Renal cortical epithelial cell (primary cell): Measurements from ENCODE around the gene GMEB1. TPM values are rescaled to one million over a fixed set of nuclear protein-coding genes. Genes with fewer than 3 reads are reported as not detected.
"Not testable (repeated sequence)": the region's sequence is repeated elsewhere in the genome, so short reads cannot be mapped to it uniquely, and the experiment has no call there.

Source experiments
- DNase-seq: peaks from one replicate; pipeline ENCODE4 v3.0.0-alpha.2; 2011; ENCODE audit warnings: low read depth
- total RNA-seq: library from RNA; depleted of rRNA; stranded (reverse); fragments of >200 nt; gene quantifications from 2 replicates; pipeline ENCODE4 v1.2.3, GENCODE V29; 2014

The GMEB1 gene
- total RNA-seq, 1 donor from 2014 or later = 12.9 TPM

DNA sequence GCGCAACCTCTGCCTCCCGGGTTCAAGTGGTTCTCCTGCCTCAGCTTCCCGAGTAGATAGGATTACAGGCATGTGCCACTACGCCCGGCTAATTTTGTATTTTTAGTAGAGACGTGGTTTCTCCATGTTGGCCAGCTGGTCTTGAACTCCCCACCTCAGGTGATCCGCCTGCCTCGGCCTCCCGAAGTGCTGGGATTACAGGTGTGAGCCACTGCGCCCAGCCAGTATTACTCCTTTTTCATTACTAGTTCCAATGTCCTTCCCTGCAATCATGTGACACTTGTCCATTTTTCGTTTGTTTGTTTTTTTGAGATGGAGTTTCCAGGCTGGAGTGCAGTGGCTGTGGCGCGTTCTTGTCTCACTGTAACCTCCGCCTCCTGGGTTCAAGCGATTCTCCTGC, 4.4 kb downstream of the GMEB1 start:
- DNase-seq = not testable (repeated sequence)

GRCh38 chr1:28675924-28676257, 7.3 kb downstream of the GMEB1 start:
- no peak for DNase-seq

GRCh38 chr1:28680151-28680550, 11.6 kb downstream of the GMEB1 start:
- no peak for DNase-seq

- DNase-seq = peak; percentile 16
Observed at GRCh38 chr1:28682840-28683239, 14.3 kb downstream of the GMEB1 start.

DNA sequence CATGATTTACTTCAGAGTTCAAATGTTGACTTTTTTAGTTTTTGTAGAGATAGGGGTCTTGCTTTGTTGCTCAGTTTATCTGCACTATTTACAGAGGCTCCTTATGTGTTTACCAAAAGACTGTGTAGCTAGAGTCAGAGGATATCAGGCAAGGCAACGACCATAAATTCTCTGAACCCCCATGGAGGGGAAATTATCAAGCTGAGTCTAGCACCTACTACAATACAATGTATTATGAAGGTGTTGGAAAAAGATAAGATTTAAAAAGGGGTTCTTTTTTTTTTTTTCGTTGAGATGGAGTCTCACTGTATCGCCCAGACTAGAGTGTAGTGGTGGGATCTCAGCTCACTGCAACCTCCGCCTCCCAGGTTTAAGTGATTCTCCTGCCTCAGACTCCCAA, 16.4 kb downstream of the GMEB1 start:
- DNase-seq = no peak

DNA sequence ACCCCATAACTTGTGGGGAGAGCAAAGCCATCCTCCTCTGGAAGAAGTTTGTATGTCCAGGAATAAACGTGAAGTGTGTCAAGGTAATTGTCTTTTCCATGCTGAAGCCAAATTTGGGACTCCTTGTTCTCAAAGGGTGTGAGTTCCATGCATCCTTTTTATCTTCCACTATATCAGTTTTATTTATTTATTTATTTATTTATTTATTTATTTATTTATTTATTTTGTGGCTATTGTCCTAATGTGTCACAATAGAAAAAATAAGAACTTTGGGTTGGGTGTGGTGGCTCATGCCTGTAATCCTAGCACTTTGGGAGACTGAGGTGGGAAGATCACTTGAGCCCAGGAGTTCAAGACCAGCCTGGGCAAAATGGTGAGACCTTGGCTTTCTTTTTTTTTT, 23.0 kb downstream of the GMEB1 start:
- not testable (repeated sequence) for DNase-seq

DNA sequence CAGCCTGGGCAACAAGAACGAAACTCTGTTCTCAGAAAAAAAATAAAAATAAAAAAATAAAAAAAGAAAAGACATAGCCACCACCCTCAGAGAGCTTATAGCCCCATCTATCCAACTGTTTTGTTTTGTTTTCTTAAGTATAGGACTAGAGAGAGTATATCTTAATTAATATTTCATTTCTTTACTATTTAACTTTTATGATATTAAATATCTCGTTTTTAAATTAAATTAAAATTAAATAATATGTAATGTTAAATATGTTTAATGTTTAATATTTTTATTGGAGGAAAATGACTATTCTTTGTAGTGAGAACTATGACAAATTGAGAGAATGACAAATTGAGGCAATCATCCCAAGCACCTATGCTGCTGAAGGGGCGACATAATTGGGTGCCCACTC, 35.0 kb downstream of the GMEB1 start:
- DNase-seq = no peak

DNA sequence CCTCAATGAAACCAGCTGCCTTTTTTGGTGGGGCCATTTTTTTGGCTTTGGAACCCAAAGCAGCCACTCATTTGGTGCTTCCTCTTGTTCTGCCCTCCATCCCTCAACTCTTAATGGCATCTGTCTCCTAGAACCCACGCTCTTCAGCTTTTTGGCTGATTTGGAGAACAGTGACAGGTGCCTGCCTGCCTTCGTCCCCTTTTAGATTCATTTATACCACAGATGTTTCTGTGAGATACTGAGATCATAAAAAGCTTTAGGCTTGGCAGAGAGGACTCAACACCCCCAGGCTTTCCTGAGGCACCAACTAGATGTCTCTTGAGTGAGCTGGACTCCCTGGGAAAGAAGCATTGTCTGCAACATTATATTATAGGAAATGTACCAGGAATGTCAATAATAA, 47.8 kb downstream of the GMEB1 start:
- DNase-seq = no peak

DNA sequence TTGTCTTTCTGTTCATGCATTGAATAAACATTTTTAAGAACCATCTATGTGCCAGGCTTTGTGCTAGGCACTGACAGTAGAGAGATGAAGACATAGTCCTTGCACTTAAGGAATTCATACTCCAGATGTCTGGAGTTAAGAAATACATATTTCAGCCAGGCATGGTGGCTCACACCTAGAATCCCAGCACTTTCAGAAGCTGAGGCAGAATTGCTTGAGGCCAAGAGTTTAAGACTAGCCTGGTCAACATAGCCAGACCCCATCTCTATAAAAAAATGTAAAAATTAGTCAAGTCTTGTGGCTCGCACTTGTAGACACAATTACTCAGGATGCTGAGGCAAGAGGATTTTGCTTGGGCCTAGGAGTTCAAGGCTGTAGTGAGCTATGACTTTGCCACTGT, 49.6 kb downstream of the GMEB1 start:
- no peak for DNase-seq

DNA sequence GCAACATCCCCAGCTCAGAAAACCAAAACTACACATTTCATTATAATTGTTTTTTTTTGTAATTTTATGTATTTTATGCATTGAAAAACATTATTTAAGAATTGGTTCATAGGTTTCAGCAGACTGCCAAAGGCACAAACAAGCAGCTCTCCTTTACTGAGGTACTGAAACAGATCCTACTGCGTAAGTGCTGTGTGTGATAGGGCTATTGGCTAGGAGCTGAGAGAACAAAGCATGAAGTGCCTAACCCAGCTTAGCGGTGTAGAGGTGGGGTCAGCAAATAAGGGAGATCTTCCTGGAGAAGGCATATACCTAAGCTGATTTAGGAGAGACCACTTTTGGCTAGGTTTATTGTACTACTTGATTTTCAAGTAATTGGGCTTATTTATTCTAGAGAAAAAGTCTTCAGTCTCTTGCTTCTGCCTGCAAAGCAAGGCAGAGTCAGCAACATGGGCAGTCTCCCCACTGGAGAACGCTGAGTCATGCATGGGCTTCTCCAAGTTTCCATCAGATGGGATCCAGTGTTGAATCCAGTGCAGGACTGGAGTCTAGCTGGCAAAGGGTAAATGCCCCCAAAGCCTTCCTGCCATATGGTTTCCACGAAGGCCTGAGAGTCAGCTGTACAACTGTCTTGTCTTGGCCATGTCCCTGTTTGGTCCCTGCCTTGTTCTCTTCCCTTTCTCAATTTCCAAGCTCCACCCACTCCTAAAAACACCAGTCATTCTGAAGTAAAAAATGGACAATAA, 50.2 kb downstream of the GMEB1 start:
- peak; percentile 23 for DNase-seq

DNA sequence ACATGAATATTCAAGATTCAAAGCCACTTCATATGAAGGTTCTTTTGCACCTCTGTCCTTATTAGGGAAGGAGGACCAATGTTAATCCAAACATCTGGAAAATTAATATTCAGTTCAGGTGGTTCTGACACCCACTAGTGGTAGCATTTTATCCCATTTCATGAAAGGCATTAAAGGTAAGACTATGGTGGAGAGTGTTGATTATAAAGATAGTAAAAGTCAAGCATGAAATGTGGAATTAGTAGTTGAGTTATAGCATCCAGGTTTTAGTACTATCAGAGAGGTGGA, 50.7 kb downstream of the GMEB1 start:
- no peak for DNase-seq

GRCh38 chr1:28720376-28720775, 51.8 kb downstream of the GMEB1 start:
- DNase-seq = no peak

GRCh38 chr1:28721927-28722326, 53.3 kb downstream of the GMEB1 start:
- not testable (repeated sequence) for DNase-seq

DNA sequence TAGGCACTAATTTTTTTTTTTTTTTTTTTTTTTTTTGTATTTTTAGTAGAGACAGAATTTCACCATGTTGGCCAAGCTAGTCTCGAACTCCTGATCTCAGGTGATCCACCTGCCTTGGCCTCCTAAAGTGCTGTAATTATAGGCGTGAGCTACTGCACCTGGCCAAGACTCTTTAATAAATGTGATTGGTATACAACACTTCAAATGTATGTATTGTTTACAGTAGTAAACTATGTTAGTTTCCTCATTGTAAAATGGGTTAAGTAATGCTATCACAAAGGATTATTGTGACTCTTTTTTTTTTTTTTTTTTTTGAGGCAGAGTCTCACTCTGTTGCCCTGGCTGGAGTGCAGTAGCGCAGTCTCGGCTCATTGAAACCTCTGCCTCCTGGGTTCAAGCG, 56.8 kb downstream of the GMEB1 start:
- not testable (repeated sequence) for DNase-seq

DNA sequence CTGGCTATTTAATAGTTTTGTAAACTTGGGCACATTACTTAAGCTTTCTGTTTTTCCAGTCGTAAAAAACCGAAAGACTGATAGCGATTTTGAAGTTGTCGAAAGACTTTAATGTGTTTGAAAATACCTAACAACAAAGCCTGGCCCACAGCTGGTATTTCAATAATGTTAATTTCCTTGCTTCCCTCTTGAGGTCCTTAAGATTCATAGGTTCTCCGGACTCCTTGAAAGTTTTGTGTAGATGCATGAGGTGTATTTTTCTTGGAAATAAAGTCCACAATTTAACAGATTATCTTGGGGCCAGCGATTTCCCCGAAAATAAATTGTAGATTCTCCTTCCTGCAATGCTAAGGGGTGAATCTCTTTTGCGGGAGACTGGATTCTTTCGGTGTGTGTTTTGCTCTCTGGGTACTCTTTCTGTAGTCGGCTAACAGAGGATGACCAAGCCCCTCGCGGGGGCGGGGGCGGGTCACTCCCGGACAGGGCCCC, 67.4 kb downstream of the GMEB1 start:
- DNase-seq = peak; percentile 48

DNA sequence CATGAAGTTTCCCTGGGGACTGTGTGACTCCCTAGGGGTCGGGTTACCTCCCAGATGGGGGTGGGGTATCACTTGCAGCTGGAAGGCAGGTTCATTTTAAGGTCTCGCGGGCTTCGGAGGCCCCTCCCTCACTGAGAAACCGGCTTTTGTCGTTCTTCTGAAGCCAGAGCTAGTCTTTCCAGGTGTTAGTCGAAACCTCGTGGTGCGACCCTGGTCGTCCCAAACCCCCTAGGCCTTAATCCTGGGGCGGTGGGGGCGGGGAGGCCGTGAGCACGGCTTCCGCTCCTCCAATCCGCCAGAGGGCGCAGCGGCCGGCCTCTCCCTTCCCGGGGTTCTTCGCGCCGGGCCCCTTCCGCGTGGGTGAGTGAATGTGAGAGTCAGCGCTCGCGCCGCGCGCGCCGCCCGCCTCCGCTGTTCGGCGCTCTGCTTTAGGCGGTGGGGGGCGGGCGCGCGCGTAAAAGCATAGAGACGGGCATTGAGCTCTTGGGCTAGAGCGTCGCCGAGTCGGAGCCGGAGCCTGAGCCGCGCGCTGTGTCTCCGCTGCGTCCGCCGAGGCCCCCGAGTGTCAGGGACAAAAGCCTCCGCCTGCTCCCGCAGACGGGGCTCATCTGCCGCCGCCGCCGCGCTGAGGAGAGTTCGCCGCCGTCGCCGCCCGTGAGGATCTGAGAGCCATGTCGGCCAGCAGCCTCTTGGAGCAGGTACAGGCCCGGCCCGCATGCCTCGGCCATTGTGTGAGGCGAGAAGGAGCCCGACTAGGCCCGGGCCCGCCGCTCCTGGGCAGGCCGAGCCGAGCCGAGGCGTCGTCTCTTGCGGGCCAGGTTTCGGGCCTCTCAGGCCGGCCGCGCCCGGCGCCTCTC, 68.1 kb downstream of the GMEB1 start, which contains the start of gene YTHDF2:
TSS of gene YTHDF2 (plus strand) at position 491 of the 857 bp plus-strand sequence. CDS start at position 672, 181 bp downstream.
- DNase-seq = peak; percentile 78

DNA sequence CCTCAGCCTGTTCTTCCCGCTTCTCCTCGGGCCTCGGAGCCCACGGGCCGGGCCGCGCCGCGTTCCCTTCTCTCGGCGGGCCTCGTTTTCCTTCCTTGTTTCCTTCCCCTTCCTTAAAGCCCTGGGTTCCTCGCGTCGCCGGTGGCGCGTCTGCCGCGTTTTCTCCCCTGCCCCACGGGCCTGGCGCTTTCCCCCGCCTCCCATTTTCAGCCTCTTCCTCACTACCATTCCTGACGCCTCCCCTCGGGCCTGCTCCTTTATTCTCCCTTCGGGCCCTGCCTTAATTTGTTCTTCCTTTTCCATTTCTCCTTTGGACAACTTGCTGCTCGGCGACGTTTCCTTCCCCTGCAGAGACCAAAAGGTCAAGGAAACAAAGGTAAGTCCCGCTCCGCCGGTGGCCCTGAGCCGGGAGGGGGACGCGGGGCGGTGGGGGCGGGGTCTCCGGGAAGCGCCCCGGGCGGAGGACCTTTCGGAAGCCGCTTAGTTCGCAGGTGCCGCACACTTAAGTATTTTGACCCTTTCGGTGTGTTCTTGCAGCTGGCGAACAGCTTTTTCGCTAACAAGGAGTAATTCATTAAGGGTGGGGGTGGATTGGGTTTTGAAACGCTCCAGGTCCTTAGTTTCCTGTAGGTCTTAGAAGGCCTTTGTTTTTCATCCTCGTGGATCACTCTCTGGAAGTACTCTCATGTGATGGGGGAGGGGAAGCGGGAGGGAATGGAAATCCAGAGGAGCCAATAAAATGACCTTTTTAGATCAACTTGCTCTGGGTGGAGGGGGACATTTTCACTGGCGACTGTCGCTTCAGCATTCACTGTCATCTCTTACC, 68.9 kb downstream of the GMEB1 start:
- peak; percentile 70 for DNase-seq

DNA sequence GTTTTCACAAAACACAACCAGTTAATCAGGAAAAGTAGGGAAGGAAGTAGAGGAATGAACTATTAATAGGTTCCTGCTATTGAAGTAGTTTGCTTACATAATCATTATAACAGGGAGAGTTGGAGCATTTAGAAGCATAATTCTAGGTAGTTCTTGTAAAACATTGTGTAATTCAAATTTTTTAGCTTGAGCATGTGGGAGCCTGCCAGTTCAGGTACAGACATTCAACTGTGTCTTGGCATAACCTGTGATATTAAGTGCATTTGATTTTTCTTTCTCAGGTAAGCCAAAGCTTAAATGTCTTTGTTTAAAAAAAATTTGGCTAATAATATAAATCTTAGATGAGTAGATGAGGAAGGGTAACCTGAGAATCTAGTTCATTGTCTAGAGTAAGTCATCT, 71.5 kb downstream of the GMEB1 start:
- DNase-seq = no peak

GRCh38 chr1:28744184-28744583, 75.6 kb downstream of the GMEB1 start:
- DNase-seq = no peak

DNA sequence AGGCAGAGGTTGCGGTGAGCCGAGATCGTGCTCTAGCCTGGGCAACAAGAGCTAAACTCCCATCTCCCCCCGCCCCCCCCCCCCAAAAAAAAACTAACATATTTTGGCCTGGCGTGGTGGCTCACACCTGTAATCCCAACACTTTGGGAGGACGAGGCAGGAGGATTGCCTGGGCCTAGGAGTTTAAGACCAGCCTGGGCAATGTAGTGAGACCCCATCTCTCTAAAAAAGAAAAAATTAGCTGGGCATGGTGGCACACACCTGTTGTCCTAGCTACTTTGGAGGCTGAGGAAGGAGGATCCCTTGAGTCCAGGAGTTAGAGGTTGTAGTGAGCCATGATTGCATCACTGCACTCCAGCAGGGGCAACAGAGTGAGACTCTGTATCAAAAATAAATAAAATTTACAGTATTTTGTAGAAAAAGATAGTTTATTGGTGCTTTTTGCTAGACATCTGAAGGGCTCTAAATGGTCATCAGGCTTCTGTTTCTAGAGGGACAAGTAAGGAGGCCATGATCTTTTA, 77.1 kb downstream of the GMEB1 start:
- no peak for DNase-seq

GRCh38 chr1:28750330-28750729, 81.7 kb downstream of the GMEB1 start:
- DNase-seq = no peak

DNA sequence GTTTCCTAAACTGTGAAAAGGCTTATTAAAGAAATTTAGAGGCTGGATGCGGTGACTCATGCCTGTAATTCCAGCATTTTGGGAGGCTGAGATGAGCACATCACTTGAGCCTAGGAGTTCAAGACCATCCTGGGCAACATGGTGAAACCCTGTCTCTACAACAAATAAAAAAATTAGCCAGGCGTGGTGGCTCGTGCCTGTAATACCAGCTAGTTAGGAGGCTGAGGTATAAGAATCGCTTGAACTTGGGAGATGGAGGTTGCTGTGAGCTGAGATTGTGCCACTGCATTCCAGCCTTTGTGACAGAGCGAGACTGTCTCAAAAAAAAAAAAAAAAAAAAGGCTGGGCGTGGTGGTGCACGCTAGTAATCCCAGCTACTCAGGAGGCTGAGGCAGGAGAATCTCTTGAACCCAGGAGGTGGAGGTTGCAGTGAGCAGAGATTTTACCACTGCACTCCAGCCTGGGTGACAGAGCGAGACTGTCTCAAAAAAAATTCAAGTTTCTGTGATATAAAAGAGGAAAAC, 82.2 kb downstream of the GMEB1 start:
- DNase-seq = not testable (repeated sequence)
